HepG2 (cell line): Measurements from ENCODE around the gene RBX1. TPM values are rescaled to one million over a fixed set of nuclear protein-coding genes. Genes with fewer than 3 reads are reported as not detected.
A peak's percentile ranks its signal among the peaks of the same experiment; 100 is the strongest.

Source experiments
- ATAC-seq: fragments of 200-7000 bp; cut with Tn5 transposase; 3 replicates; pipeline ENCODE4 v1.9.1; 2020; ENCODE audit warnings: mild to moderate bottlenecking, moderate library complexity
- BruUV-seq: library from RNA; stranded (reverse); fragments of 400-500 nt; replicated peaks from 2 replicates; lab custom pipeline; 2021; lab: Mats Ljungman, UMichigan
- CTCF ChIA-PET: fragments of 300-600 bp; formaldehyde crosslinking; extraction: SDS; loops from one replicate; lab custom pipeline; 2021; ENCODE audit warnings: low total read pairs, inconsistent platforms, low intra/inter-chr PET ratio; lab: Yijun Ruan, JAX
- POLR2A ChIA-PET: fragments of 350-600 bp; sonication (Branson Sonifier 250); formaldehyde crosslinking; loops from one replicate; lab custom pipeline; 2020; ENCODE audit warnings: antibody characterized with exemption, inconsistent platforms; lab: Yijun Ruan, JAX
- DNase-seq: peaks from one replicate; pipeline ENCODE4 v3.0.0-alpha.2; 2015; ENCODE audit warnings: low spot score
- FAIRE-seq: peaks from 3 replicates; lab custom pipeline; 2011; peaks lifted over from hg19 to GRCh38; lab: Jason Lieb, UNC
- H2AFZ ChIP-seq: one replicate; pipeline ENCODE4 v1.6.1; 2011; ENCODE audit warnings: low read length, inconsistent platforms
- H3K27ac ChIP-seq: fragments of 300-600 bp; 3 replicates; pipeline ENCODE4 v1.8.0; 2011; ENCODE audit warnings: mixed run types, mild to moderate bottlenecking, mixed read lengths, low read length, inconsistent platforms; ENCODE audit not compliant: insufficient read depth; ENCODE audit errors: extremely low read length
- H3K27me3 ChIP-seq, 2 experiments: fragments of 200-600 bp in 1 of 2; 2 replicates in 1 of 2; 3 replicates in 1 of 2; pipeline versions ENCODE4 v1.6.0 to v1.8.0; 2011; ENCODE audit warnings: low read length in 2 of 2, mild to moderate bottlenecking in 2 of 2, moderate library complexity in 2 of 2, inconsistent platforms in 1 of 2; ENCODE audit not compliant: insufficient read depth in 2 of 2, control insufficient read depth in 1 of 2
- H3K36me3 ChIP-seq, 2 experiments: fragments of 200-600 bp in 1 of 2; replicated peaks in 1 of 2; 2 replicates in 1 of 2; 3 replicates in 1 of 2; pipeline versions ENCODE4 v1.5.1 to v1.8.0; 2011; ENCODE audit warnings: low read length in 2 of 2, inconsistent platforms in 1 of 2; ENCODE audit not compliant: insufficient read depth in 2 of 2, control insufficient read depth in 1 of 2
- H3K4me1 ChIP-seq: 2 replicates; pipeline ENCODE4 v1.5.1; 2012; ENCODE audit warnings: low read length, inconsistent platforms; ENCODE audit not compliant: insufficient read depth
- H3K4me2 ChIP-seq: 2 replicates; pipeline ENCODE4 v1.6.0; 2011; ENCODE audit warnings: low read depth, low read length, inconsistent platforms
- H3K4me3 ChIP-seq, 3 experiments: fragments of 200-600 bp in 1 of 3; sonication (generic), shearing (Covaris generic) in 1 of 3; replicated peaks in 1 of 3; 2 replicates each; pipeline ENCODE4 v1.5.1; 2011 to 2016; ENCODE audit warnings: low read length in 3 of 3, inconsistent platforms in 2 of 3, low read depth in 2 of 3, mild to moderate bottlenecking in 2 of 3, control low read depth in 1 of 3, mixed read lengths in 1 of 3; ENCODE audit not compliant: insufficient read depth in 1 of 3
- H3K79me2 ChIP-seq: one replicate; pipeline ENCODE4 v1.6.1; 2011; ENCODE audit warnings: low read length, inconsistent platforms; ENCODE audit not compliant: insufficient read depth
- H3K9ac ChIP-seq: 2 replicates; pipeline ENCODE4 v1.6.0; 2011; ENCODE audit warnings: mild to moderate bottlenecking, low read depth, low read length, inconsistent platforms; ENCODE audit not compliant: insufficient read depth
- H3K9me3 ChIP-seq: 2 replicates; pipeline ENCODE4 v1.5.1; 2012; ENCODE audit warnings: mild to moderate bottlenecking, low read length
- H4K20me1 ChIP-seq: 2 replicates; pipeline ENCODE4 v1.6.0; 2011; ENCODE audit warnings: inconsistent platforms, mild to moderate bottlenecking, low read length, moderate library complexity; ENCODE audit not compliant: insufficient read depth
- CENPT ChIP-seq: sonication (generic); formaldehyde crosslinking; IDR thresholded peaks from 2 replicates; pipeline ENCODE4 v1.8.0; 2022; ENCODE audit warnings: low read depth, mild to moderate bottlenecking, moderate library complexity, missing genetic modification reagents
- FOSL2 ChIP-seq: sonication (generic); formaldehyde crosslinking; IDR thresholded peaks from 2 replicates; pipeline ENCODE4 v1.4.0; 2020; ENCODE audit warnings: missing genetic modification reagents
- RAD51 ChIP-seq: fragments of 450-650 bp; IDR thresholded peaks from 2 replicates; pipeline ENCODE4 v1.6.1; 2016; ENCODE audit warnings: borderline replicate concordance
- RFX1 ChIP-seq: fragments of 450-650 bp; IDR thresholded peaks from 2 replicates; pipeline ENCODE4 v1.6.1; 2017
- ZNF225 ChIP-seq: sonication (generic); formaldehyde crosslinking; IDR thresholded peaks from 2 replicates; pipeline ENCODE4 v1.4.0; 2020; ENCODE audit warnings: mild to moderate bottlenecking, missing genetic modification reagents
- ZNF343 ChIP-seq: sonication (generic); formaldehyde crosslinking; IDR thresholded peaks from 2 replicates; pipeline ENCODE4 v1.4.0; 2020; ENCODE audit warnings: mild to moderate bottlenecking, missing genetic modification reagents
- WGBS: methylation state at CpG from one replicate; pipeline ENCODE4 v1.1.6; 2017; ENCODE audit warnings: low lambda C conversion rate; 5-methylcytosine and 5-hydroxymethylcytosine counted together
- in situ Hi-C: cut with HindIII; loops from 2 replicates; pipeline ENCODE4 v1.10.0; 2017; ENCODE audit warnings: low pct_unique_long_range_greater_than_20kb; ENCODE audit not compliant: extremely low pct_ligation_motif_present
- intact Hi-C: fragments of 100-400 bp; cut with micrococcal nuclease; formaldehyde crosslinking; loops from one replicate; pipeline ENCODE4 v1.10.0; 2022; ENCODE audit not compliant: unreplicated experiment
- polyA plus RNA-seq, 8 experiments: library from polyadenylated mRNA; depleted of rRNA in 3 of 8; stranded (reverse) in 7 of 8; unstranded in 1 of 8; fragments of >200 nt; fragmentation: Illumina TruSeq in 4 of 8; extraction: Trizol in 4 of 8; gene quantifications; 2 replicates each; pipeline versions ENCODE4 v1.2.1 to v1.2.3, GENCODE V29; 2011 to 2016; ENCODE audit warnings: low read depth in 4 of 8, missing spikeins in 1 of 8, mixed read lengths in 1 of 8; ENCODE audit not compliant: insufficient read depth in 1 of 8
- total RNA-seq, 5 experiments: library from RNA; depleted of rRNA; stranded (reverse); fragments of >200 nt; fragmentation: Illumina TruSeq; extraction: Trizol; gene quantifications; 2 replicates each; pipeline ENCODE4 v1.2.3, GENCODE V29; 2016; ENCODE audit warnings: low read depth in 1 of 5
- TF ChIP-seq, protein P1 (sequence below): sonication (generic); formaldehyde crosslinking; IDR thresholded peaks from 2 replicates; pipeline ENCODE4; 2020; ENCODE audit warnings: missing genetic modification reagents, mild to moderate bottlenecking, borderline replicate concordance
- TF ChIP-seq, protein P2 (sequence below): sonication (generic); formaldehyde crosslinking; IDR thresholded peaks from 2 replicates; pipeline ENCODE4 v1.4.0; 2020; ENCODE audit warnings: mild to moderate bottlenecking, missing genetic modification reagents

The RBX1 gene
- total and polyA plus RNA-seq, 2 of the 13 experiments (the other 11 are each of a cell fraction or from before 2014, with no cell fraction given), result 84.9 to 90.2 TPM

- no peak for TF ChIP-seq RAD51
Observed at GRCh38 chr22:41000941-41001721, 50.0 kb downstream of the RBX1 start (continued).

DNA sequence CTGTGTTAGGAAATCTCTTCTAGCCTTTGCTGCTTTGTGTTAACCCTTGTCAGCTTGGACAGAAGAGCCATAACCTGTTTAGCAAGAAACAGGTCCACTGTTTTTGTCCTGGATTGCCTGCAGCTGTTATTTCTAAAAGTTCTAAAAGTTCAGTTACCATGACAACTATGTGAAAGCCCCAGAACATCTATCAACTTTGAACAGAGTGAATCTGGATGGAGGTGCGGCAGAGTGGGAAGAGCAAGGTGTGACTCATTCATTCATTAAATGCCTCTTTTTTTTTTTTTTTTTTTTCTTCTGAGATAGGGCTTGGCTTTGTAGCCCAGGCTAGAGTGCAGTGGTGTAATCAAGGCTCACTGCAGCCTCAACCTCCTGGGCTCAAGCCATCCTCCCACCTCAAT, 50.5 kb downstream of the RBX1 start:
- no peak overlapping the region for H3K4me3 ChIP-seq
- no peak for TF ChIP-seq ZNF343
- TF ChIP-seq, protein P1, sequence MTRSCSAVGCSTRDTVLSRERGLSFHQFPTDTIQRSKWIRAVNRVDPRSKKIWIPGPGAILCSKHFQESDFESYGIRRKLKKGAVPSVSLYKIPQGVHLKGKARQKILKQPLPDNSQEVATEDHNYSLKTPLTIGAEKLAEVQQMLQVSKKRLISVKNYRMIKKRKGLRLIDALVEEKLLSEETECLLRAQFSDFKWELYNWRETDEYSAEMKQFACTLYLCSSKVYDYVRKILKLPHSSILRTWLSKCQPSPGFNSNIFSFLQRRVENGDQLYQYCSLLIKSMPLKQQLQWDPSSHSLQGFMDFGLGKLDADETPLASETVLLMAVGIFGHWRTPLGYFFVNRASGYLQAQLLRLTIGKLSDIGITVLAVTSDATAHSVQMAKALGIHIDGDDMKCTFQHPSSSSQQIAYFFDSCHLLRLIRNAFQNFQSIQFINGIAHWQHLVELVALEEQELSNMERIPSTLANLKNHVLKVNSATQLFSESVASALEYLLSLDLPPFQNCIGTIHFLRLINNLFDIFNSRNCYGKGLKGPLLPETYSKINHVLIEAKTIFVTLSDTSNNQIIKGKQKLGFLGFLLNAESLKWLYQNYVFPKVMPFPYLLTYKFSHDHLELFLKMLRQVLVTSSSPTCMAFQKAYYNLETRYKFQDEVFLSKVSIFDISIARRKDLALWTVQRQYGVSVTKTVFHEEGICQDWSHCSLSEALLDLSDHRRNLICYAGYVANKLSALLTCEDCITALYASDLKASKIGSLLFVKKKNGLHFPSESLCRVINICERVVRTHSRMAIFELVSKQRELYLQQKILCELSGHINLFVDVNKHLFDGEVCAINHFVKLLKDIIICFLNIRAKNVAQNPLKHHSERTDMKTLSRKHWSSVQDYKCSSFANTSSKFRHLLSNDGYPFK (CRISPR knock-in tag), result no peak
- TF ChIP-seq ZNF225 (CRISPR knock-in tag), result no peak
- no peak for TF ChIP-seq CENPT (CRISPR knock-in tag)
- TF ChIP-seq, protein P2, sequence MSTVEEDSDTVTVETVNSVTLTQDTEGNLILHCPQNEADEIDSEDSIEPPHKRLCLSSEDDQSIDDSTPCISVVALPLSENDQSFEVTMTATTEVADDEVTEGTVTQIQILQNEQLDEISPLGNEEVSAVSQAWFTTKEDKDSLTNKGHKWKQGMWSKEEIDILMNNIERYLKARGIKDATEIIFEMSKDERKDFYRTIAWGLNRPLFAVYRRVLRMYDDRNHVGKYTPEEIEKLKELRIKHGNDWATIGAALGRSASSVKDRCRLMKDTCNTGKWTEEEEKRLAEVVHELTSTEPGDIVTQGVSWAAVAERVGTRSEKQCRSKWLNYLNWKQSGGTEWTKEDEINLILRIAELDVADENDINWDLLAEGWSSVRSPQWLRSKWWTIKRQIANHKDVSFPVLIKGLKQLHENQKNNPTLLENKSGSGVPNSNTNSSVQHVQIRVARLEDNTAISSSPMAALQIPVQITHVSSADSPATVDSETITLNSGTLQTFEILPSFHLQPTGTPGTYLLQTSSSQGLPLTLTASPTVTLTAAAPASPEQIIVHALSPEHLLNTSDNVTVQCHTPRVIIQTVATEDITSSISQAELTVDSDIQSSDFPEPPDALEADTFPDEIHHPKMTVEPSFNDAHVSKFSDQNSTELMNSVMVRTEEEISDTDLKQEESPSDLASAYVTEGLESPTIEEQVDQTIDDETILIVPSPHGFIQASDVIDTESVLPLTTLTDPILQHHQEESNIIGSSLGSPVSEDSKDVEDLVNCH (CRISPR knock-in tag), result no peak
- peak; percentile 76 for TF ChIP-seq RFX1
- peak; percentile 65 for TF ChIP-seq FOSL2 (CRISPR knock-in tag)

More for the DNA sequence above, 50.5 kb downstream of the RBX1 start:
- no peaks in the 10 kb centered on the region for H3K36me3 ChIP-seq
- H2AFZ ChIP-seq, result no peak overlapping the region
- in situ Hi-C loops (no loop called here), intact Hi-C loops (no loop called here)
- no peaks in the 10 kb centered on the region for H3K9me3 ChIP-seq
- 0% methylated on average over 1 of the region's 1 CpG for WGBS
- FAIRE-seq, result no peak
- H3K4me2 ChIP-seq, result peak overlapping the region; percentile 56
- ATAC-seq, result peak; percentile 68
- peak overlapping the region; percentile 48 for H3K27ac ChIP-seq
- H3K79me2 ChIP-seq, result no peaks in the 10 kb centered on the region
- no peaks in the 10 kb centered on the region for H4K20me1 ChIP-seq
- no peak overlapping the region for H3K9ac ChIP-seq
- CTCF ChIA-PET, result no interaction called here
- H3K27me3 ChIP-seq, result no peaks in the 10 kb centered on the region
- no TSS peak for BruUV-seq
- POLR2A ChIA-PET, result interaction anchor here (0.7 to 3.4 kb wide), 5 partner anchors 9 to 50 kb away, joined by 3 to 50 read pairs (median 3); partner anchors contain the start of gene RBX1
- DNase-seq, result peak; percentile 41
- peaks cover 34% of the 10 kb centered on the region for H3K4me1 ChIP-seq
